PFSK-1 (cell line): Measurements from ENCODE around the gene BGN.

Experiments used
- POLR2AphosphoS5 ChIP-seq: IDR thresholded peaks from 2 replicates; pipeline ENCODE4 v1.6.1; 2012; ENCODE audit warnings: low read depth, mild to moderate bottlenecking, control low read depth, low read length, moderate library complexity
- REST ChIP-seq, 2 experiments: IDR thresholded peaks; 2 replicates each; pipeline versions ENCODE4 v1.6.1 to v1.8.0; 2011 to 2012; ENCODE audit warnings: low read depth in 2 of 2, low read length in 2 of 2, control low read depth in 1 of 2, inconsistent platforms in 1 of 2, mild to moderate bottlenecking in 1 of 2, moderate library complexity in 1 of 2; ENCODE audit not compliant: insufficient read depth in 1 of 2
- TAF1 ChIP-seq: IDR thresholded peaks from 2 replicates; pipeline ENCODE4 v1.6.1; 2012; ENCODE audit warnings: low read length, control low read depth, borderline replicate concordance; ENCODE audit not compliant: insufficient read depth

- no peak for TF ChIP-seq REST (IDR thresholded peaks at IDR 0.05; ENCODE audit: insufficient read depth in 1 of 2, low read depth in 2 of 2, low read length in 2 of 2)
- no peak for TF ChIP-seq POLR2AphosphoS5
- no peak for TF ChIP-seq TAF1
Observed at GRCh38 chrX:153515435-153515834, 20.7 kb downstream of the BGN start.
